GM12865 (cell line): ENCODE data around the gene LRRC39.

Source experiments
- DNase-seq: peaks from one replicate; pipeline ENCODE4 v3.0.0; 2010; ENCODE audit warnings: low read depth
- H3K4me3 ChIP-seq: 2 replicates; pipeline ENCODE4 v1.5.1; 2011; ENCODE audit warnings: mild to moderate bottlenecking, low read depth, low read length, control low read depth
- CTCF ChIP-seq: IDR thresholded peaks from 2 replicates; pipeline ENCODE4 v1.5.1; 2011; ENCODE audit warnings: low read length, control low read depth, low read depth, inconsistent platforms; ENCODE audit not compliant: insufficient read depth; ENCODE audit errors: missing control alignments

Gene LRRC39

GRCh38 chr1:100134872-100135271, 43.2 kb downstream of the LRRC39 start:
- peak; percentile 11 for TF ChIP-seq CTCF
- H3K4me3 ChIP-seq, result no peak overlapping the region
- peak; percentile 9 for DNase-seq

- no peak for TF ChIP-seq CTCF
- peak within 1 kb of the TSS; percentile 100 for H3K4me3 ChIP-seq
- DNase-seq, result peak; percentile 98
Observed at GRCh38 chr1:100132566-100133477, 45.2 kb downstream of the LRRC39 start, which contains the start of the genes SASS6 and TRMT13. TSS of gene SASS6 (minus strand) at chr1:100132930. CDS start at chr1:100132814, 116 bp downstream. TSS of gene TRMT13 (plus strand) at chr1:100133163. CDS start at chr1:100133169, 6 bp downstream.

GRCh38 chr1:100131623-100132022, 46.4 kb downstream of the LRRC39 start:
- DNase-seq, result no peak
- no peak for TF ChIP-seq CTCF
- H3K4me3 ChIP-seq, result peak overlapping the region; percentile 100

GRCh38 chr1:100130552-100131077, 47.4 kb downstream of the LRRC39 start:
- peak overlapping the region; percentile 100 for H3K4me3 ChIP-seq
- DNase-seq, result peak; percentile 60
- TF ChIP-seq CTCF, result no peak

- TF ChIP-seq CTCF, result no peak
- H3K4me3 ChIP-seq, result no peak overlapping the region
- no peak for DNase-seq
Observed at GRCh38 chr1:100127226-100127625, 50.8 kb downstream of the LRRC39 start.

- no peak for TF ChIP-seq CTCF
- H3K4me3 ChIP-seq, result no peak overlapping the region
- no peak for DNase-seq
Observed at GRCh38 chr1:100122177-100122576, 55.9 kb downstream of the LRRC39 start.
